Neuronal stem cell (in vitro differentiated cells): ENCODE data around the gene MYZAP.

Source experiments
- DNase-seq: peaks from one replicate; pipeline ENCODE4 v3.0.0-alpha.2; 2013; ENCODE audit warnings: low spot score
- H2AFZ ChIP-seq: one replicate; pipeline ENCODE4 v1.6.1; 2013; ENCODE audit warnings: mild to moderate bottlenecking, low read length, inconsistent platforms
- H2AK5ac ChIP-seq: 2 replicates; pipeline ENCODE4 v1.6.1; 2013; ENCODE audit warnings: low read depth, mild to moderate bottlenecking, inconsistent platforms, low read length, moderate library complexity, mixed read lengths
- H2BK120ac ChIP-seq: 2 replicates; pipeline ENCODE4 v1.6.1; 2013; ENCODE audit warnings: low read depth, mild to moderate bottlenecking, inconsistent platforms, low read length, moderate library complexity, mixed read lengths
- H2BK12ac ChIP-seq: one replicate; pipeline ENCODE4 v1.6.1; 2013; ENCODE audit warnings: low read length, inconsistent platforms
- H2BK15ac ChIP-seq: 2 replicates; pipeline ENCODE4 v1.6.1; 2013; ENCODE audit warnings: mild to moderate bottlenecking, low read length, inconsistent platforms, mixed read lengths
- H2BK5ac ChIP-seq: one replicate; pipeline ENCODE4 v1.6.1; 2013; ENCODE audit warnings: inconsistent platforms, mild to moderate bottlenecking, low read length, moderate library complexity
- H3K14ac ChIP-seq: one replicate; pipeline ENCODE4 v1.6.1; 2013; ENCODE audit warnings: low read length, inconsistent platforms
- H3K18ac ChIP-seq: 2 replicates; pipeline ENCODE4 v1.6.1; 2013; ENCODE audit warnings: low read length, inconsistent platforms
- H3K23ac ChIP-seq: 2 replicates; pipeline ENCODE4 v1.6.1; 2013; ENCODE audit warnings: low read depth, mild to moderate bottlenecking, mixed read lengths, low read length, inconsistent platforms; ENCODE audit not compliant: poor library complexity
- H3K27ac ChIP-seq: replicated peaks from 3 replicates; pipeline ENCODE4 v1.5.1; 2013; ENCODE audit warnings: low read length, inconsistent platforms
- H3K27me3 ChIP-seq, 3 experiments: 2 replicates each; pipeline ENCODE4 v1.6.1; 2013; ENCODE audit warnings: low read length in 3 of 3, mild to moderate bottlenecking in 2 of 3, inconsistent platforms in 1 of 3, low read depth in 1 of 3, mixed read lengths in 1 of 3, moderate library complexity in 1 of 3; ENCODE audit not compliant: control insufficient read depth in 3 of 3, insufficient read depth in 3 of 3
- H3K36me3 ChIP-seq, 2 donors: replicated peaks in 1 of 2; 2 replicates each; pipeline ENCODE4 v1.6.1; 2013; ENCODE audit warnings: low read length in 2 of 2; ENCODE audit not compliant: control insufficient read depth in 2 of 2, insufficient read depth in 2 of 2
- H3K4ac ChIP-seq: 2 replicates; pipeline ENCODE4 v1.6.1; 2013; ENCODE audit warnings: inconsistent platforms, mild to moderate bottlenecking, low read length, moderate library complexity
- H3K4me1 ChIP-seq, 2 donors: 1 replicate in 1 of 2; 2 replicates in 1 of 2; pipeline ENCODE4 v1.6.1; 2013; ENCODE audit warnings: low read length in 2 of 2, low read depth in 1 of 2; ENCODE audit not compliant: control insufficient read depth in 2 of 2, insufficient read depth in 1 of 2
- H3K4me2 ChIP-seq: one replicate; pipeline ENCODE4 v1.6.1; 2013; ENCODE audit warnings: mild to moderate bottlenecking, low read length, inconsistent platforms; ENCODE audit not compliant: insufficient read depth, poor library complexity, severe bottlenecking
- H3K4me3 ChIP-seq, 2 donors: 2 replicates each; pipeline ENCODE4 v1.5.1; 2013; ENCODE audit warnings: low read length in 2 of 2, mild to moderate bottlenecking in 2 of 2, inconsistent platforms in 1 of 2, moderate library complexity in 1 of 2
- H3K79me1 ChIP-seq: one replicate; pipeline ENCODE4 v1.6.1; 2013; ENCODE audit warnings: low read depth, mild to moderate bottlenecking, inconsistent platforms, low read length, moderate library complexity
- H3K9ac ChIP-seq: one replicate; pipeline ENCODE4 v1.6.1; 2013; ENCODE audit warnings: mild to moderate bottlenecking, low read depth, low read length, inconsistent platforms; ENCODE audit not compliant: poor library complexity
- H3K9me3 ChIP-seq, 2 donors: replicated peaks in 1 of 2; 2 replicates each; pipeline versions ENCODE3 to v1.6.1; 2013; ENCODE audit warnings: low read length in 2 of 2, mild to moderate bottlenecking in 2 of 2, inconsistent platforms in 1 of 2, low read depth in 1 of 2, mixed read lengths in 1 of 2, moderate library complexity in 1 of 2; ENCODE audit not compliant: control insufficient read depth in 2 of 2, insufficient read depth in 1 of 2
- H4K8ac ChIP-seq: one replicate; pipeline ENCODE4 v1.6.1; 2013; ENCODE audit warnings: low read depth, mild to moderate bottlenecking, inconsistent platforms, low read length, moderate library complexity
- H4K91ac ChIP-seq: one replicate; pipeline ENCODE4 v1.6.1; 2013; ENCODE audit warnings: low read length, low read depth, mild to moderate bottlenecking, inconsistent platforms; ENCODE audit not compliant: poor library complexity
- WGBS, 2 donors: extraction: QIAGEN DNeasy Blood & Tissue Kit; methylation state at CpG; one replicate each; pipeline ENCODE4 v1.1.7; 2013; ENCODE audit warnings: missing lambda C conversion rate in 2 of 2, mixed read lengths in 1 of 2; ENCODE audit not compliant: insufficient read length in 2 of 2, insufficient replicate concordance in 1 of 2; ENCODE audit errors: extremely low coverage in 2 of 2; 5-methylcytosine and 5-hydroxymethylcytosine counted together

Gene MYZAP

DNA sequence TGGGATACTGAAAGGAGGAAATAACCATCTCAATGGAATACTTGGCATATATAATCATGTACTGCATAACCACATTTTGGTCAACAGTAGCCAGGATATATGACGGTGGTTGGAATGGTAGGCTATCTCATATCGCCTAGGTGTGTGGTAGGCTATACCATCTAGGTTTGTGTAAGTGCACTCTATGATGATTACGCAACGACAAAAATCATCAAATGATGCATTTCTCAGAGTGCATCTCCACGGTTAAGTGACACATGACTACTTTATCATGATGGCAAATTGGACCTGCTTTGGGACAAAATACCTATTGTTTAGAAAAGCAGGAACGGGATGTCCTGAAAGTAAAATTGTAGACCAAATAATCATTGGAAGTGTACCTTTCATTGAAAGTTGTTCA, 2.8 kb downstream of the MYZAP start:
- H3K4me1 ChIP-seq: peaks cover 0 to 3% of the 10 kb centered on the region in 2 donors
- H3K23ac ChIP-seq: no peak overlapping the region
- no peak overlapping the region for H3K4ac ChIP-seq
- peaks cover 0 to 89% (median 20%) of the 10 kb centered on the region in 3 experiments for H3K27me3 ChIP-seq
- no peak overlapping the region for H3K9ac ChIP-seq
- no CpG with 5 or more reads among the region's 6 CpGs for WGBS, 2 donors
- H4K8ac ChIP-seq: no peak overlapping the region
- H2BK5ac ChIP-seq: no peak overlapping the region
- H2AK5ac ChIP-seq: no peak overlapping the region
- no peak overlapping the region for H2AFZ ChIP-seq
- H4K91ac ChIP-seq: no peak overlapping the region
- no peaks in the 10 kb centered on the region for H3K36me3 ChIP-seq
- no peak overlapping the region for H2BK120ac ChIP-seq
- no peak overlapping the region for H3K4me3 ChIP-seq
- H2BK15ac ChIP-seq: no peak overlapping the region
- H2BK12ac ChIP-seq: no peak overlapping the region
- H3K9me3 ChIP-seq: no peaks in the 10 kb centered on the region
- no peak overlapping the region for H3K27ac ChIP-seq
- H3K79me1 ChIP-seq: no peaks in the 10 kb centered on the region
- no peak overlapping the region for H3K18ac ChIP-seq
- no peak for DNase-seq
- no peak overlapping the region for H3K4me2 ChIP-seq
- no peak overlapping the region for H3K14ac ChIP-seq

DNA sequence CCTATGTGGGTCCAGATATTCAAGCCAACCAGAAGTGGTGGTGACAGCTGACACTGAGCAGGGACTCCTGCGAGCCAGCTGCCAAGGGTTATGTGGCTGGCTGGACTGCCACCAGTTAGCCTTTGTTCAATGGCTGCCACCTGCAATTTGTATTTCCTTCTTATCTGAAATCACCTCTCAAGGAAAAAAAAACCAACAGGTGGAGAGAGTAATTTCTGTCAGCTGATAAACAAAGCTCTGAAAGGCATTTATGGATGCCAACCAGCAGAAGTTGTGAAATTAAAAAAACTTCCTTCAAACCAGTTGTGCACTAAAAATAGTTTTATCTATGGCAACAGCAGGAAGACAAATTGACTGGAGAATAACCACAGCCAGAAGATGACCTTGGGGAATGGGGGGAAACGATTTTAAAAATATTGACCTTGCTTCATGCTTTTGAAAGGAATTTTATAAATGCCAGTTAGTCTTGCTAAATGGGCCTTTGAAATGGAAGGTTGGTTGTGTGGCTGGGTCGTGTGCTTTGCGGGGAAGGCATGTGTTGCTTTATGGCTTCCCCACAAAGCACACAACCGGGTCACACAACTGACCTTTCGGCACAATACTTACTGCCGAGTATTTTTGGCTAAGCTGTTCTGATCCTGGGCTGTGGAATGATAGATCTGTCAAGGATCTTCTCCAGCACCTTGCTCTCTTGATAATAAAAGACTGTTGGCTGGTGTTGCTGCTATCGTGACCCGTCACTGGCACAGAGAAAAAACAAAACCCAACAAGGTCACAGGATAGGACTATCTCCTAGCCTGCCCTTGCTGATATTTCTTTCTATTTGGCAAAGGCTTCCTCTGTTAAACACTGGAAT, 3.5 kb downstream of the MYZAP start:
- Histone ChIP-seq H3K23ac (no peak overlapping the region), H3K79me1 (no peaks in the 10 kb centered on the region), H3K27ac (no peak overlapping the region), H3K9ac (no peak overlapping the region), H2BK12ac (no peak overlapping the region), H3K9me3 (no peaks in the 10 kb centered on the region), H2BK120ac (no peak overlapping the region), H4K91ac (no peak overlapping the region), H2BK5ac (no peak overlapping the region), H4K8ac (no peak overlapping the region), H2AFZ (no peak overlapping the region), H3K4me3 (no peak overlapping the region), H3K27me3 (peaks cover 0 to 86% (median 20%) of the 10 kb centered on the region in 3 experiments), H2AK5ac (no peak overlapping the region), H3K14ac (no peak overlapping the region), H3K36me3 (no peaks in the 10 kb centered on the region), H3K4me1 (peaks cover 0 to 3% of the 10 kb centered on the region in 2 donors), H2BK15ac (no peak overlapping the region), H3K18ac (no peak overlapping the region), H3K4me2 (no peak overlapping the region), H3K4ac (no peak overlapping the region)
- DNase-seq: no peak
- WGBS, 2 donors: no CpG with 5 or more reads among the region's 9 CpGs

DNA sequence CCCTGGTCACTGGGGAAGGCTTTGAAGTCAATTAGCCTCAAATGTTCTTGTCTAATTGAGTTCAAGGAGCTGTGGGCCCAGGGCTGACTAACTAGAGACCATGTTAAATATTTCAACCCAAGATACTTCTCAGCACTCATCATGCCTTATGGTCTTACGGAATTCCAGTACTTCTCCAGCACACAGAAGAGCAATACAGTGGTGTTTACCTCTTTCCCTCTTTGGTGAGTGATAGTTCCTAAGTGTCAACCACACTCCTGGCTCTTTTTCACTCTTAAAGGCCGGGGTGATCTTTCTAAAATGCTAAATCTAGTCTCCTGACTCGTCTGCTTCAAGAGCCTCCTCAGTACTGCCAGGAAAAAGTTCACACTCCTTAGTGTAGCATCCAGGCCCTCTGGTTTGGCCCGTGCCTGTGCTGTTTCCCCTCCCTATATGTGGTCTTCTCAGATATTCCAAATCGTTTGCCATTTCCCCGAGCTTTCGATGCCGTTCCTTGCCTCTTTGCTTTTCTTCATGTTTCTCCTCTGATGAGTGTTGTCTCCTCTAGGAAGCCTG, 4.7 kb downstream of the MYZAP start:
- no peak overlapping the region for H3K4ac ChIP-seq
- DNase-seq: no peak
- H3K9me3 ChIP-seq: no peaks in the 10 kb centered on the region
- H3K36me3 ChIP-seq: no peaks in the 10 kb centered on the region
- no peak overlapping the region for H4K91ac ChIP-seq
- no peak overlapping the region for H3K14ac ChIP-seq
- no peaks in the 10 kb centered on the region for H3K79me1 ChIP-seq
- no peak overlapping the region for H2AFZ ChIP-seq
- H3K27me3 ChIP-seq: peaks cover 0 to 76% (median 13%) of the 10 kb centered on the region in 3 experiments
- H2BK12ac ChIP-seq: no peak overlapping the region
- no peak overlapping the region for H3K9ac ChIP-seq
- H3K4me3 ChIP-seq: no peak overlapping the region
- H3K4me2 ChIP-seq: no peak overlapping the region
- H3K27ac ChIP-seq: no peak overlapping the region
- no peak overlapping the region for H3K23ac ChIP-seq
- H2BK5ac ChIP-seq: no peak overlapping the region
- no peak overlapping the region for H2BK15ac ChIP-seq
- H3K18ac ChIP-seq: no peak overlapping the region
- WGBS, 2 donors: no CpG with 5 or more reads among the region's 8 CpGs
- H2BK120ac ChIP-seq: no peak overlapping the region
- H4K8ac ChIP-seq: no peak overlapping the region
- no peak overlapping the region for H2AK5ac ChIP-seq
- H3K4me1 ChIP-seq: peaks cover 0 to 1% of the 10 kb centered on the region in 2 donors

DNA sequence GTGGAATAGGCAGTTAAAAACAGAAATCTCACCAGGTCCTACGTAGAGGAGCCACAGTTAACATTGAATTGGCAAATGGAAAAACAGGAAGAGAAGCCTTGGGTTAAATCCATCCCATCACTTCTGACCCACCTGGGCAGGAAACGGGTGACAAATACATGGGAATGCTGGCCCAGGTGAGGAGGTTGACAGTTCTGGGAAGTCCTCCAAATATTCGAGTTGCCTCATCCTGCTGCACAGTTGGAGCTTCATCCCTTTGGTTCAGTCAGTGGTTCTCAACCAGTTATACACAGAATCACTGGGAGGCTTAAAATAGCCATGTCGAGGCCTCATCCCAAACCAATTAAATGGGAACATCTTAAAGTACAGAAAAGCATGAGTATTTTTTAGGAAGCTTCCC, 5.3 kb downstream of the MYZAP start:
- H2AFZ ChIP-seq: no peak overlapping the region
- H4K8ac ChIP-seq: no peak overlapping the region
- no peak overlapping the region for H3K27ac ChIP-seq
- no peak overlapping the region for H2BK12ac ChIP-seq
- H3K4me3 ChIP-seq: no peak overlapping the region
- H3K18ac ChIP-seq: no peak overlapping the region
- no peak overlapping the region for H3K4ac ChIP-seq
- DNase-seq: no peak
- no peak overlapping the region for H2BK120ac ChIP-seq
- H3K79me1 ChIP-seq: no peaks in the 10 kb centered on the region
- no peaks in the 10 kb centered on the region for H3K36me3 ChIP-seq
- H3K14ac ChIP-seq: no peak overlapping the region
- no peak overlapping the region for H3K9ac ChIP-seq
- no peaks in the 10 kb centered on the region for H3K4me1 ChIP-seq
- no peak overlapping the region for H2BK15ac ChIP-seq
- no peak overlapping the region for H2AK5ac ChIP-seq
- H3K9me3 ChIP-seq: no peaks in the 10 kb centered on the region
- no CpG with 5 or more reads among the region's 4 CpGs for WGBS, 2 donors
- H3K27me3 ChIP-seq: peaks cover 0 to 74% (median 9%) of the 10 kb centered on the region in 3 experiments
- H3K4me2 ChIP-seq: no peak overlapping the region
- H2BK5ac ChIP-seq: no peak overlapping the region
- H4K91ac ChIP-seq: no peak overlapping the region
- no peak overlapping the region for H3K23ac ChIP-seq
